ENCODE data around the gene KCND2.
"Not testable (repeated sequence)": the region's sequence is repeated elsewhere in the genome, so short reads cannot be mapped to it uniquely, and the experiment has no call there.

The KCND2 gene

GRCh38 chr7:120691915-120692314, 418.9 kb downstream of the KCND2 start:
- no peak for DNase-seq (ENCODE audit: low read depth in 3 of 3, low spot score in 1 of 3)

GRCh38 chr7:120695848-120696247, 422.9 kb downstream of the KCND2 start:
- DNase-seq (ENCODE audit: low read depth in 3 of 3, low spot score in 1 of 3), result no peak

GRCh38 chr7:120700796-120701195, 427.8 kb downstream of the KCND2 start:
- no peak for DNase-seq (ENCODE audit: low read depth in 3 of 3, low spot score in 1 of 3)

- DNase-seq (ENCODE audit: low read depth in 3 of 3, low spot score in 1 of 3), result not testable (repeated sequence)
Measured at GRCh38 chr7:120702408-120702807, 429.4 kb downstream of the KCND2 start.

- no peak for DNase-seq (ENCODE audit: low read depth in 3 of 3, low spot score in 1 of 3)
Measured at GRCh38 chr7:120703585-120704240, 430.7 kb downstream of the KCND2 start.

- DNase-seq (ENCODE audit: low read depth in 3 of 3, low spot score in 1 of 3), result no peak
Measured at GRCh38 chr7:120709252-120709971, 436.4 kb downstream of the KCND2 start.

GRCh38 chr7:120709972-120710320, 437.0 kb downstream of the KCND2 start:
- no peak for DNase-seq (ENCODE audit: low read depth in 3 of 3, low spot score in 1 of 3)

- no peak for DNase-seq (ENCODE audit: low read depth in 3 of 3, low spot score in 1 of 3)
Measured at GRCh38 chr7:120714945-120715344, 442.0 kb downstream of the KCND2 start.

- no peak for DNase-seq (ENCODE audit: low read depth in 3 of 3, low spot score in 1 of 3)
Measured at GRCh38 chr7:120716307-120716706, 443.3 kb downstream of the KCND2 start.

GRCh38 chr7:120717166-120717565, 444.2 kb downstream of the KCND2 start:
- DNase-seq (ENCODE audit: low read depth in 3 of 3, low spot score in 1 of 3), result no peak

- no peak for DNase-seq (ENCODE audit: low read depth in 3 of 3, low spot score in 1 of 3)
Measured at GRCh38 chr7:120718361-120718760, 445.4 kb downstream of the KCND2 start.

- DNase-seq (ENCODE audit: low read depth in 3 of 3, low spot score in 1 of 3), result no peak
Measured at GRCh38 chr7:120720317-120720716, 447.3 kb downstream of the KCND2 start.

- DNase-seq (ENCODE audit: low read depth in 3 of 3, low spot score in 1 of 3), result no peak
Measured at GRCh38 chr7:120723465-120724385, 450.8 kb downstream of the KCND2 start.

GRCh38 chr7:120724448-120724847, 451.5 kb downstream of the KCND2 start:
- DNase-seq (ENCODE audit: low read depth in 3 of 3, low spot score in 1 of 3), result no peak

- DNase-seq (ENCODE audit: low read depth in 3 of 3, low spot score in 1 of 3), result no peak
Measured at GRCh38 chr7:120724955-120725354, 452.0 kb downstream of the KCND2 start.

GRCh38 chr7:120725376-120726039, 452.5 kb downstream of the KCND2 start:
- DNase-seq (ENCODE audit: low read depth in 3 of 3, low spot score in 1 of 3), result no peak

GRCh38 chr7:120729245-120729644, 456.3 kb downstream of the KCND2 start:
- DNase-seq (ENCODE audit: low read depth in 3 of 3, low spot score in 1 of 3), result no peak

GRCh38 chr7:120731271-120731670, 458.3 kb downstream of the KCND2 start:
- no peak for DNase-seq (ENCODE audit: low read depth in 3 of 3, low spot score in 1 of 3)

- no peak for DNase-seq (ENCODE audit: low read depth in 3 of 3, low spot score in 1 of 3)
Measured at GRCh38 chr7:120732256-120732655, 459.3 kb downstream of the KCND2 start.

- no peak for DNase-seq (ENCODE audit: low read depth in 3 of 3, low spot score in 1 of 3)
Measured at GRCh38 chr7:120733143-120733542, 460.2 kb downstream of the KCND2 start.

GRCh38 chr7:120733835-120734234, 460.9 kb downstream of the KCND2 start:
- no peak for DNase-seq (ENCODE audit: low read depth in 3 of 3, low spot score in 1 of 3)
